HG02642 (cell line): ENCODE data around the gene NHERF1.

Experiments
- ATAC-seq: cut with Tn5 transposase; IDR thresholded peaks from one replicate; pipeline ENCODE4 v1.9.1; 2021; ENCODE audit warnings: mild to moderate bottlenecking; ENCODE audit not compliant: unreplicated experiment, poor library complexity

Gene NHERF1

GRCh38 chr17:74748529-74749278 is at the start of gene NHERF1:
Gene NHERF1 (plus strand): TSS chr17:74748628. CDS start chr17:74748847, 219 bp downstream.
- peak; percentile 89 for ATAC-seq

- ATAC-seq, result no peak
Observed at GRCh38 chr17:74699236-74699635, 49.2 kb upstream of the NHERF1 start.

- ATAC-seq, result no peak
Observed at GRCh38 chr17:74702116-74702871, 46.1 kb upstream of the NHERF1 start.

DNA sequence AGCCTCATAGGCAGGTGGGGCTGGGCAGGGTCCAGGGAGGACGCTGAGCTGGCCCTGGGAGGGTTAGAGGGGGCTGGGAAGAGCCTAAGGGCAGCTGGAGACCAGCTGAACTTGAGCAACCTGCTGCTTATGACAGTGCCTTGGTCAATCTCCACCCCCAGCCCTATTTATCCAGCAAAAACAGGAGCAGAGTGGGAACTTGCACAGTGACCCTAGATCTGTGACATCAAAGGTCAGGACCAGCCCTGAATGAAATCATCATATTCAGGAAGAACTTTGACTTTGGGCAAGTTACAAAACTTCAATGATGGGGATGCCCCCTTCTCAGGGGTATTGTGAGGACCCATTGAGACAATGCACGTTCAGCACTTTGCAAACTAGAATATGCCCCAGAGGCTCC is 45.1 kb upstream of the NHERF1 start:
- no peak for ATAC-seq

DNA sequence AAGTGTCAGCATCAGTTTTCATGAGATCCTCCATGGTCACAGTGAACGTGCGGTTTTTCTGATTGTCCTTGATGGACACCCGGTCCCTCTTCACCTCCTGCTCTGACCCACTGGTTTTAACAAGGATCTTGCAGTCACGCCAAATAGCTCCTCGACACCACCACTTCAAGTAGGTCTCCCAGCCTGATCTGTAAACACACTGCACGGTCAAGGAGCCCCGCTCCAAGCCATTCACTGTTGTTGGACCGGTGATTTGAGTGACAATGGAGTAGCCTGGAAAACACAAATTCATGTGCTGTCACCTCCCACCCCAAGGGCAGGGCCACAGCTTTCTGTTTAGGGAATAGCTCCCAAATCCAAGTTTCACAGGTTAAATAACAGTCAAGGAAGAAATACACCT is 43.9 kb upstream of the NHERF1 start:
- ATAC-seq, result no peak

DNA sequence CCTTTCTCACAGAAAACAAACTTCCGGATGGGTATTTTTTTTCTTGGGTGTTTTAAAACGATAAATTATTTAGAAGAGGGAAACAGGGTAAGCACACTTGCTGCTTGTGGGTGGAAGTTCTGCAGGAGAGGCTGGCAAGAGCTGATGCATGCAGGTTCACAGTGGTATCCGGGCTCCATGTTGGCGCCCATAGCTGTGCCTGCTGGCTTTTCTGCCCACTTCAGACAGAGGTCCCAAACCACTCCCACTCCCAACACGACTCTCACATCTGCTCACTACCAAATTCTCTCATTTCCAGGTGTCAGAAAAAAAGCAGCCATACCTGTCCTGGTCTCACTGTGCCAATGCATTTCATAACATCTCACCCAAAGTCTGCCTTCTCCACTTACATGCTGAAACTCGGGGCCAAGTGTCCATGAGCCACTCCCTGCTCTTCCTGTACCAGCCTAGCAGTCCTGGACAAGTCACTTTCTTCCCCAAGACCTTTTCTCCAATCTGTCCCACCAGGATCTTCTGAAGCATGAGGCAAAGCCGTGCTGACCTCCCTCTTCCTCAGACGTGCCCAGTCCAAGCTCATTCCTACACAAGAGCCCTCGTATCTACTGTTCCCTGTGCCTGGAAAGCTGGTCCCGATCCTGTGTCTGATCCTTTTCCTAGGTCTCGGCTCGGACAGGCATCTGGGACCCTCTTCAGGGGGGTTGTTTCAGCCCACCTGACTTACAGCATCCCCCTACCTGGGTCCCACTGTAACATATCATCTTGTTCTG is 37.2 kb upstream of the NHERF1 start:
- ATAC-seq, result no peak

- ATAC-seq, result no peak
Observed at GRCh38 chr17:74712301-74712700, 36.1 kb upstream of the NHERF1 start.

GRCh38 chr17:74712756-74713155 is 35.7 kb upstream of the NHERF1 start, which contains the start of gene CD300LF:
Gene CD300LF (minus strand): TSS chr17:74712923. CDS start chr17:74712866, 57 bp downstream.
- no peak for ATAC-seq

DNA sequence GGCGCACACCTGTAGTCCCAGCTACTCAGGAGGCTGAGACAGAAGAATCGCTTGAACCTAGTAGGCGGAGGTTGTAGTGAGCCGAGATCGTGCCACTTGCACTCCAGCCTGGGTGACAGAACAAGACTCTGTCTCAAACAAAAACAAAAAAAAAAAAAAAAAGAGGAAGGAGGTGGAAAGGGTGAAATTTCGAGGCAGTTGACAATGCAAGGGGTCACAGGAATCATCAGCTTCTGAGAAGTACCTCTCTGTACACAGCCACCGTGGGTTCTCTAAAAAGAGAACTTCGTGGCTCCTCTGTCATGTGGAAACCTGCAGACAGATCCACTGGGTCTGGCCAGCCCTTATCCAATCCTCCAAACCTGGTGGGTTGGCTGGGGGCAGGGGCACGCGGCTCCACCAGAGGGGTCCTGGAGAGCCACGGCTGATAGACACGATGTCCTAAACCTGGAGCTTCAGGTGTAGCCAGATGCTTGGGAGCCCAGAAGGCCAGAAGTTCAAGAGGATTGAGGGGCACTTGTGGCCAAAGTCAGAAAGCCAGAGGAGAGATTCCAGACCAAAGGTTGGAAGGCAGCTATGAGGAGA is 35.2 kb upstream of the NHERF1 start:
- ATAC-seq, result no peak

DNA sequence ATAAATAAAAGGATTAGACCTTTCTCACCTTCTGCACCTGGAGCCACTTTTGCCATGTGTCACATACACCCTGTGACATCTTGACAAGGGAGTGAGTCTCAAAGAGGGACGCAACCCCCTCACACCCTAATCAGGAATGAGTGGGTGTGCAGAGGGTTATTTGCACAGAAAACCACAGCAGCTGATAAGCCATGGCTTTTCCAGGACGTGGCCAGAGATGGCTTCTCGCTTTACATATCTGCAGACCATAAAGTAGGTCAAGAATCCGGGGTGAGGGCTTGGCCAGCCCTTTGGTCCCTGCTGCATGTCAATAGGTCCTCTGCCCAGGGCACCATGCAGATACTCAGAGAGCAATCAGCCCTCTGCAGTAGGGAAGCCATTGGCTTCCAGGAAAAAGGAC is 33.3 kb upstream of the NHERF1 start:
- ATAC-seq, result no peak

- no peak for ATAC-seq
Observed at GRCh38 chr17:74720506-74720905, 27.9 kb upstream of the NHERF1 start.

GRCh38 chr17:74722782-74723181 is 25.6 kb upstream of the NHERF1 start:
- no peak for ATAC-seq

- ATAC-seq, result no peak
Observed at GRCh38 chr17:74723891-74724290, 24.5 kb upstream of the NHERF1 start.

DNA sequence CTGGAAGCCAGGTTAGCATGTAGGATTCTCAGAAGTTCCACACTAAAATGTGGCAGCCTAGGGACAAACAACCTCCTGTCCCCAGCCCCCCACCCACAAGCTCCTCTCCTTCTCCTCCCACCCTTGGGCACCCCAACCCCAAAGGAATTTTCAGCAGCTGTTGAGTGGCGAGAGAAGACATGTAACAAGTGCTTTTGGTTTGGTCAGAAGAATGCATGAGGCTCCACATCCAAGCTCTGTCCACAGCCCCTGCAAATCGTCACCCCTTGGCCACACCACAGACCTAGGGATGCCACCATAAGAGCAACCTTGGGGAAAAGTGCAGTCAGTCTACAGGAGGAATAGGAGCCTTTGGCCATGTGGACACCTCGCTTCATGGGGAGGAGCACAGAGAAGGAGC is 23.3 kb upstream of the NHERF1 start:
- no peak for ATAC-seq

DNA sequence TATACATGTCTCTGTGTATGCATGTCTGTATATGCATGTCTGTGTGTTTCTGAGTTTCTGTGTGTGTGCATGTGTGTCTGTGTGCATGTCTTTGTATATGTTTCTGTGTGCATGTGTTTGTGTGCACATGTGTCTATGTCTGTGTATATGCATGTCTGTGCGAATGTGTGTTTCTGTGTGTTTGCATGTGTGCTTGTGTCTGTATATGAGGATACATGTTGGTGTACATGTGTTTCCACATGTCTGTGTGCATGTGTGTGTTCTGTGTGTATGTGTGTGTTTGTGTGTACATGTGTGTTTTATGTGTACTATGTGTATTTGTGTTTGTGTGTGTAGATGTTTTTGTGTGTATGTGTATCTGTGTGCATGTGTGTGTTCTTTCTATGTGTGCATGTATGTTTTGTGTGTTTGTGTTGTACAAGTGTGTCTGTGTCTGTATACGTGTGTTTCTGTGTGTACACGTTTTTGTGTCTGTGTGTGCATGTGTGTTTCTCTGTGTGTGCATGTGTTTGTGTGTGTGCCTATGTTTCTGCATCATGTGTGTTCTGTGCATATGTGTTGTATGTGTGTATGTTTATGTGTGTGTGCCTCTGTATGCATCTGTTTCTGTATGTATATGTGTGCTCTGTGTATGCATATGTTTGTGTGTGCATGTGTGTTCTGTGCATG is 20.3 kb upstream of the NHERF1 start:
- ATAC-seq, result no peak

GRCh38 chr17:74728702-74729075 is 19.7 kb upstream of the NHERF1 start:
- no peak for ATAC-seq

DNA sequence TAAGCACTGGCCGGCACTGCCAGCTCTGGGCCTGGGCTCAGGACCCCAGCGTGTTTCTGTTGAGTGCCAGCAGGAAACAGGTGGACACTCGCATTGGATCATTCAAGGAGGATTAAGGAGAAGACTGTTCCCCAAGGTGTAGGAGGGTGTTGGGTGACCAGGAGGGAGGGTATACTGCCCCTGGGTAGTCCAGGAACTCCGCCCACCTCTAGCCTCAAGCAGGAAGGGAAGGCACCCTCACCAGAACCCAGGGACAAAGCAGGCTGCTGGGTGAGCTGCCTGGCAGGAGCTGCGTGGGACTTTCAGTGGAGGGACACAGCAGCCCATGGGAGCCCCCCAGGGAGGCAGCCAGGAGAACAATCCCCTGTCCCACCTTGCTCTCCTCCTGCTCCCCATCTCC is 19.1 kb upstream of the NHERF1 start:
- ATAC-seq, result no peak

- no peak for ATAC-seq
Observed at GRCh38 chr17:74729866-74730265, 18.6 kb upstream of the NHERF1 start.

DNA sequence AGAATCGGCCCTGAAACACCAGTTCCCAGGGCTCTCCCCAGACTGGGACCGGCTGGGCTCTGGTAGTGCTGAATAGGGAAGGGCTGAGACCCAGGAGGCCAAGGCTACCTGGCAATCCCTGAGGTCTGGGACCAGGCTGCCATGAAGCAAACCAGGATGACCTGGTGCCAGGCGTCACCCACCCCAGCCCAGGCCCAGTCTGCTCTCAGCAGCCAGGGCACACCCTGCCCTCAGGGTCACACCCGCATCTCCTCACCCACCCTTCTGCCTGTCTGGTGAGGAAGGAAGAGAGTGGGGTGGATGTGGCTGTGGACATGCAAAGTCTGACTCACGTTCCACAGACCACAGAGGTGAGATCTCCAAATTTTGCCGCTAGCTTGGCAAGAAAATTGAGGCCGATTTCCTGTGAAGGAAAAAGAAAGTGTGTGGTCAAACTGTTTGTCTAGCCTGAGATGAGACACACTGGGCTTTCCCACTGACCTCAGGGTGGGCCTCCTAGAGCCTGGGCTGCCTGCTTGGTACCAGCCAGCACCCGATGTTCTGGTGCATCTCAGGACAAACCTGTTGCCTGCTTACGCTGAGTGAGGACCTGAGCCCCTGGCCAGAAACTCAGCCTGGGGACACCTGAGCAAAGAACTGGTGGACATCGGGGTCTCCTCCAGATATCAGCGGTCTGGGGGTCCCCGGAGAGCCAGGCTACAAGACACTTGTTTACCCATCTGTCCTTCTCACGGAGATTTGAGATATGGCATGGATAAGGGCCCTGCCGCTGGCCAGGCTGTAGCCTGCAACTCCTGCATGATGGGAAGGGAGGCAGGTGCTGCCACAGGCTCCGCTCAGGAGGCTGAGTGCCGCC is 17.7 kb upstream of the NHERF1 start:
- no peak for ATAC-seq

- no peak for ATAC-seq
Observed at GRCh38 chr17:74731347-74731605, 17.2 kb upstream of the NHERF1 start.
